Chondrocyte (in vitro differentiated cells): ENCODE data around the gene DYRK1B. TPM values are rescaled to one million over a fixed set of nuclear protein-coding genes. Genes with fewer than 3 reads are reported as not detected.

ENCODE experiments used
- DNase-seq: peaks from one replicate; pipeline ENCODE4 v3.0.0; 2021; ENCODE audit warnings: mixed read lengths, low spot score
- H3K27ac Mint-ChIP-seq: one replicate; pipeline ENCODE4 v1.8.0; 2021; ENCODE audit warnings: mild to moderate bottlenecking, moderate library complexity, mixed read lengths; ENCODE audit not compliant: unreplicated experiment
- H3K27me3 Mint-ChIP-seq: 2 replicates; pipeline ENCODE4 v1.8.0; 2021; ENCODE audit warnings: low read depth, mixed read lengths
- H3K36me3 Mint-ChIP-seq: 2 replicates; pipeline ENCODE4 v1.8.0; 2021; ENCODE audit warnings: low read depth, mixed read lengths
- H3K4me1 Mint-ChIP-seq: 2 replicates; pipeline ENCODE4 v1.8.0; 2021; ENCODE audit warnings: low read depth, mild to moderate bottlenecking, mixed read lengths
- H3K4me3 Mint-ChIP-seq: one replicate; pipeline ENCODE4 v1.8.0; 2021; ENCODE audit warnings: mild to moderate bottlenecking, moderate library complexity, mixed read lengths; ENCODE audit not compliant: unreplicated experiment
- H3K9me3 Mint-ChIP-seq: 2 replicates; pipeline ENCODE4 v1.8.0; 2021; ENCODE audit warnings: low read depth, mixed read lengths
- total RNA-seq: library from RNA; stranded (reverse); gene quantifications from 3 replicates; pipeline ENCODE4 v1.2.1, GENCODE V29; 2021
- TF ChIP-seq, protein P1 (sequence below): fragments of 200-600 bp; sonication (generic); IDR thresholded peaks from 2 replicates; pipeline ENCODE4 v1.5.0; 2021; ENCODE audit warnings: antibody characterized with exemption, mild to moderate bottlenecking, moderate library complexity

The DYRK1B gene
- total RNA-seq, 1 donor from 2014 or later = 20.0 TPM

DNA sequence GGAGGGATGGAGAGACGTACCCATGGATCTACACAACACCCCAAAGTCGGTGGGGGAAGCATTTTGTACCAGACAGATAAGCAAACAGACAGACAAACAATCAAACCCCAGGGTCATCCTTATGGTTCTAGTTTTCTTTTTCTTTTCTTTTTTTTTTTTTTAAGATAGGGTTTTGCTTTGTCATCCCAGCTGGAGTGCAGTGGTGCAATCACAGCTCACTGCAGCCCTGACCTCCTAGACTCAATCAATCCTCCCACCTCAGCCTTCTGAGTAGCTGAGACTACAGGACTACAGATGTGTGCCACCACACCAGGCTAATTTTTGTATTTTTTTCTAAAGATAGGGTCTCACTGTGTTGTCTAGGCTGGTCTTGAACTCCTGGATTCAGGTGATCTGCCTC is 30.2 kb upstream of the DYRK1B start:
- H3K27me3 Mint-ChIP-seq = peaks cover 12% of the 10 kb centered on the region
- H3K27ac Mint-ChIP-seq = no peak overlapping the region
- no peaks in the 10 kb centered on the region for H3K36me3 Mint-ChIP-seq
- TF ChIP-seq, protein P1, sequence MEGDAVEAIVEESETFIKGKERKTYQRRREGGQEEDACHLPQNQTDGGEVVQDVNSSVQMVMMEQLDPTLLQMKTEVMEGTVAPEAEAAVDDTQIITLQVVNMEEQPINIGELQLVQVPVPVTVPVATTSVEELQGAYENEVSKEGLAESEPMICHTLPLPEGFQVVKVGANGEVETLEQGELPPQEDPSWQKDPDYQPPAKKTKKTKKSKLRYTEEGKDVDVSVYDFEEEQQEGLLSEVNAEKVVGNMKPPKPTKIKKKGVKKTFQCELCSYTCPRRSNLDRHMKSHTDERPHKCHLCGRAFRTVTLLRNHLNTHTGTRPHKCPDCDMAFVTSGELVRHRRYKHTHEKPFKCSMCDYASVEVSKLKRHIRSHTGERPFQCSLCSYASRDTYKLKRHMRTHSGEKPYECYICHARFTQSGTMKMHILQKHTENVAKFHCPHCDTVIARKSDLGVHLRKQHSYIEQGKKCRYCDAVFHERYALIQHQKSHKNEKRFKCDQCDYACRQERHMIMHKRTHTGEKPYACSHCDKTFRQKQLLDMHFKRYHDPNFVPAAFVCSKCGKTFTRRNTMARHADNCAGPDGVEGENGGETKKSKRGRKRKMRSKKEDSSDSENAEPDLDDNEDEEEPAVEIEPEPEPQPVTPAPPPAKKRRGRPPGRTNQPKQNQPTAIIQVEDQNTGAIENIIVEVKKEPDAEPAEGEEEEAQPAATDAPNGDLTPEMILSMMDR = no peak
- DNase-seq = no peak
- no peaks in the 10 kb centered on the region for H3K4me1 Mint-ChIP-seq
- no peaks in the 10 kb centered on the region for H3K9me3 Mint-ChIP-seq
- no peak overlapping the region for H3K4me3 Mint-ChIP-seq

DNA sequence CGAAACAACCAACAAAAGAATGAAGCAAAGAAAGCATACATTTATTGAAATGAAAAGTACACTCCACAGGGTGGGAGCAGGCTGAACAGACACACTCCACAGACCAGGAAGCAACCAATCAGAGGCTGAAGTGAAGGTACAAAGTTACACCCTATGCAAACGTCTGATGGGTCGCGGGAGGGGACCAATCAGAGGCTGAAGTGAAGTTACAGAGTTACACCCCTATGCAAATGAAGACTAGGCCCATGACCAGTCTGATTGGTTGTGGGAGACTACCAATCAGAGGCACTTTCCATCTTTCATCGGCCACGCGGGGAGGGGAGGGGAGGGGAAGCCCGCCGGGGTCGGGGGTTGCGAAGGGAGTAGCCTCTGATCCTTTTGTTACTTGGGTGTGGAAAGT is 24.6 kb upstream of the DYRK1B start:
- no peaks in the 10 kb centered on the region for H3K4me1 Mint-ChIP-seq
- H3K9me3 Mint-ChIP-seq = peaks cover 4% of the 10 kb centered on the region
- H3K4me3 Mint-ChIP-seq = peak overlapping the region; percentile 60
- H3K36me3 Mint-ChIP-seq = no peaks in the 10 kb centered on the region
- TF ChIP-seq, protein P1 = no peak
- no peak for DNase-seq
- no peak overlapping the region for H3K27ac Mint-ChIP-seq
- H3K27me3 Mint-ChIP-seq = peaks cover 21% of the 10 kb centered on the region

DNA sequence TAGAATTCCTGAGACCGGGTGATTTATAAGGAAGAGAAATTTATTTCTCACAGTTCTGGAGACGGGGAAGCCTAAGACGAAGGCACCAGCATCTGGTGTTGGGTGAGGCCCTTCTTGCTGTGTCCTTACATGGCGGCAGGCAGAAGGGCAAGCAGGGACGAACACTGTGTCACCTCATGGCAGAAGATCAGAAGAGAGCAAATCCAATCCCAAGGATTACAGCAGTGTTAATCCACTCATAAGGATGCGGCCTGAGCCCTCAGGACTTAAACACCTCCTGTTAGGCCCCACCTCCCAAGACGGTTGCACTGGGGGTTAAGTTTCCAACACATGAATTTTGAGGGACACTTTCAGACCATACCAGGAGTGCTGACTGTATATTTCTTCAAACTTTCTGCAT is 18.9 kb upstream of the DYRK1B start:
- H3K4me1 Mint-ChIP-seq = no peaks in the 10 kb centered on the region
- peaks cover 8% of the 10 kb centered on the region for H3K27me3 Mint-ChIP-seq
- no peak for DNase-seq
- no peak overlapping the region for H3K27ac Mint-ChIP-seq
- TF ChIP-seq, protein P1 = no peak
- H3K4me3 Mint-ChIP-seq = no peak overlapping the region
- H3K36me3 Mint-ChIP-seq = peaks cover 3% of the 10 kb centered on the region
- no peaks in the 10 kb centered on the region for H3K9me3 Mint-ChIP-seq

DNA sequence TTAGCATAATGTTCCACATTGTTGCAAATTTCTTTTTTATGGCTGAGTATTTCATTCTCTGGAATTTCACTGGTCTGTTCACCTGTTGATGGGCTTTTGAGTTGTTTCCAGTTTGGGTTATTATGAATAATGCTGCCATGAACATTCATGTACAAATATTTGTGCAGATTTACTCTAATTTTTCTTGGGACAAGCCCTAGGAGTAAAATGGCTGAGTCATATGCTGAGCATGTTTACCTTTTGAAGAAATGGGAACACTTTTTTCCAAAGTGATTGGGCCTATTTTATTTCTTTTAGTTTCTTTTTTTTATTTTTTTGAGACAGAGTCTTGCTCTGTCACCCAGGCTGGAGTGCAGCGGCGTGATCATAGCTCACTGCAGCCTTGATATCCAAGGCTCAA is 16.9 kb upstream of the DYRK1B start:
- Mint-ChIP-seq H3K4me3 (no peak overlapping the region), H3K27me3 (peaks cover 8% of the 10 kb centered on the region), H3K9me3 (no peaks in the 10 kb centered on the region), H3K36me3 (peaks cover 3% of the 10 kb centered on the region), H3K27ac (no peak overlapping the region), H3K4me1 (peaks cover 13% of the 10 kb centered on the region)
- no peak for DNase-seq
- TF ChIP-seq, protein P1 = no peak

DNA sequence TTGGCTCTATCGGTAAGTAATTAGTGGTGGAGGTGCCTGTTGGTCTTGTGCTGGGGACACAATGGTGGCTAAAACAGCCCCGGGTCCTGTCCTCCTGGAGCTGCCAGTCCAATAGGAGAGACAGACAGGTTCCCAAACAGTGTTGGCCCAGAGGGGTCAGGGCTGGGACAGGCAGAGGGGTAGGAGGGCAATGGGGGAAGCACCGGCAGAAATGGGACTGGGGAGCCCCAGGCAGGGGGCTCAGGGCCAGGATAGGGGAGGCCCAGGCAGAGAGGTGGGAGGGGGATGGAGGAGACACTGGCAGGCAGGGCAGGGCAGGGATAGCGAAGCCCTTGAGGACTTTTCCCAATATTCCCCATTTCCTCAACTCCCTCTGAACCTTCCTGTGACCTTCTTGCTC is 14.4 kb upstream of the DYRK1B start:
- Mint-ChIP-seq H3K4me1 (peaks cover 35% of the 10 kb centered on the region), H3K36me3 (peaks cover 3% of the 10 kb centered on the region), H3K27ac (no peak overlapping the region), H3K4me3 (no peak overlapping the region), H3K27me3 (no peaks in the 10 kb centered on the region), H3K9me3 (no peaks in the 10 kb centered on the region)
- TF ChIP-seq, protein P1 = no peak
- no peak for DNase-seq
